ENCODE results near the gene GPR34. TPM values are rescaled to one million over a fixed set of nuclear protein-coding genes. Genes with fewer than 3 reads are reported as not detected.

The GPR34 gene
- total and polyA plus RNA-seq, 4 donors: 1.7 to 9.0 (median 4.3) TPM

DNA sequence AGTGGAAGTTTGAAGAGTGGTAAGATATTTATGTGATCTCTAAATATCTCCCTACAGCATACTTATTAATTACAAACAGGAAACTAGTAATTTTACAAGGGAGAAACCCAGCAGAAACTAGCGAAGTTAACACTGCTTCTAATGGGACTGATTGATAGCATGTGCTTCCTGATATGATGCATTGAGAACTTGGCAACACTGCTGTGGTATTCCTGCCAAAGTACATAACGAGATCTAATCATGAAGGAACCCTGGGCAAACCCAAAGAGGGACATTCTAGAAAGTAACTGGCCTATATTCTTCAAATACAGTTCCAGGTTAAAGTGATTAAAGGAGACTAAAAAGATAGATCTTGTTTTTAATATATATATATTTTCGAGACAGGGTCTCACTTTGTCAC, 4.6 kb upstream of the GPR34 start:
- Histone ChIP-seq H3K27ac (ENCODE audit: low read depth in 1 of 2, low read length in 2 of 2) (no peak overlapping the region), H3K9me3 (ENCODE audit: control insufficient read depth in 4 of 4, low read length in 3 of 4) (no peaks in the 10 kb centered on the region), H3K9ac (ENCODE audit: low read depth in 1 of 2, low read length in 2 of 2) (no peak overlapping the region), H3K27me3 (ENCODE audit: control insufficient read depth in 4 of 4, insufficient read depth in 4 of 4, low read length in 3 of 4) (peaks cover 0 to 4% (median 0%) of the 10 kb centered on the region in 4 donors), H3K36me3 (ENCODE audit: control insufficient read depth in 4 of 4, insufficient read depth in 3 of 4, low read depth in 1 of 4, low read length in 3 of 4) (no peaks in the 10 kb centered on the region), H3K4me1 (ENCODE audit: control insufficient read depth in 4 of 4, insufficient read depth in 4 of 4, low read length in 3 of 4) (no peaks in the 10 kb centered on the region), H3K4me3 (ENCODE audit: low read depth in 1 of 3, low read length in 3 of 3) (no peak overlapping the region)
- DNase-seq (ENCODE audit: low spot score): no peak
- TF ChIP-seq SP1 (IDR thresholded peaks at IDR 0.05) (no peak), EGR1 (IDR thresholded peaks at IDR 0.05; ENCODE audit: low read depth in 2 of 2) (no peak), HNF4A (conservative IDR thresholded peaks at IDR 0.05) (no peak), HNF4G (IDR thresholded peaks at IDR 0.05) (no peak), YY1 (IDR thresholded peaks at IDR 0.05) (no peak), NR2F2 (IDR thresholded peaks at IDR 0.05) (no peak), RXRA (IDR thresholded peaks at IDR 0.05) (no peak), FOXA2 (IDR thresholded peaks at IDR 0.05) (peak; percentile 75), JUND (IDR thresholded peaks at IDR 0.05) (no peak), RAD21 (IDR thresholded peaks at IDR 0.05) (no peak), FOXA1 (IDR thresholded peaks at IDR 0.05) (peak; percentile 49), TAF1 (conservative IDR thresholded peaks at IDR 0.05) (no peak), GABPA (IDR thresholded peaks at IDR 0.05 in 1 of 2, conservative IDR thresholded peaks at IDR 0.05 in 1 of 2) (no peak)
- TF ChIP-seq, protein P1, sequence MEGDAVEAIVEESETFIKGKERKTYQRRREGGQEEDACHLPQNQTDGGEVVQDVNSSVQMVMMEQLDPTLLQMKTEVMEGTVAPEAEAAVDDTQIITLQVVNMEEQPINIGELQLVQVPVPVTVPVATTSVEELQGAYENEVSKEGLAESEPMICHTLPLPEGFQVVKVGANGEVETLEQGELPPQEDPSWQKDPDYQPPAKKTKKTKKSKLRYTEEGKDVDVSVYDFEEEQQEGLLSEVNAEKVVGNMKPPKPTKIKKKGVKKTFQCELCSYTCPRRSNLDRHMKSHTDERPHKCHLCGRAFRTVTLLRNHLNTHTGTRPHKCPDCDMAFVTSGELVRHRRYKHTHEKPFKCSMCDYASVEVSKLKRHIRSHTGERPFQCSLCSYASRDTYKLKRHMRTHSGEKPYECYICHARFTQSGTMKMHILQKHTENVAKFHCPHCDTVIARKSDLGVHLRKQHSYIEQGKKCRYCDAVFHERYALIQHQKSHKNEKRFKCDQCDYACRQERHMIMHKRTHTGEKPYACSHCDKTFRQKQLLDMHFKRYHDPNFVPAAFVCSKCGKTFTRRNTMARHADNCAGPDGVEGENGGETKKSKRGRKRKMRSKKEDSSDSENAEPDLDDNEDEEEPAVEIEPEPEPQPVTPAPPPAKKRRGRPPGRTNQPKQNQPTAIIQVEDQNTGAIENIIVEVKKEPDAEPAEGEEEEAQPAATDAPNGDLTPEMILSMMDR (IDR thresholded peaks at IDR 0.05; ENCODE audit: low read depth, low read length, missing input control): no peak
- TF ChIP-seq, protein P2, sequence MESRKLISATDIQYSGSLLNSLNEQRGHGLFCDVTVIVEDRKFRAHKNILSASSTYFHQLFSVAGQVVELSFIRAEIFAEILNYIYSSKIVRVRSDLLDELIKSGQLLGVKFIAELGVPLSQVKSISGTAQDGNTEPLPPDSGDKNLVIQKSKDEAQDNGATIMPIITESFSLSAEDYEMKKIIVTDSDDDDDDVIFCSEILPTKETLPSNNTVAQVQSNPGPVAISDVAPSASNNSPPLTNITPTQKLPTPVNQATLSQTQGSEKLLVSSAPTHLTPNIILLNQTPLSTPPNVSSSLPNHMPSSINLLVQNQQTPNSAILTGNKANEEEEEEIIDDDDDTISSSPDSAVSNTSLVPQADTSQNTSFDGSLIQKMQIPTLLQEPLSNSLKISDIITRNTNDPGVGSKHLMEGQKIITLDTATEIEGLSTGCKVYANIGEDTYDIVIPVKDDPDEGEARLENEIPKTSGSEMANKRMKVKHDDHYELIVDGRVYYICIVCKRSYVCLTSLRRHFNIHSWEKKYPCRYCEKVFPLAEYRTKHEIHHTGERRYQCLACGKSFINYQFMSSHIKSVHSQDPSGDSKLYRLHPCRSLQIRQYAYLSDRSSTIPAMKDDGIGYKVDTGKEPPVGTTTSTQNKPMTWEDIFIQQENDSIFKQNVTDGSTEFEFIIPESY (IDR thresholded peaks at IDR 0.05): no peak
- TF ChIP-seq, protein P3, sequence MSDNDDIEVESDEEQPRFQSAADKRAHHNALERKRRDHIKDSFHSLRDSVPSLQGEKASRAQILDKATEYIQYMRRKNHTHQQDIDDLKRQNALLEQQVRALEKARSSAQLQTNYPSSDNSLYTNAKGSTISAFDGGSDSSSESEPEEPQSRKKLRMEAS (IDR thresholded peaks at IDR 0.05): peak; percentile 18
- TF ChIP-seq, protein P4, sequence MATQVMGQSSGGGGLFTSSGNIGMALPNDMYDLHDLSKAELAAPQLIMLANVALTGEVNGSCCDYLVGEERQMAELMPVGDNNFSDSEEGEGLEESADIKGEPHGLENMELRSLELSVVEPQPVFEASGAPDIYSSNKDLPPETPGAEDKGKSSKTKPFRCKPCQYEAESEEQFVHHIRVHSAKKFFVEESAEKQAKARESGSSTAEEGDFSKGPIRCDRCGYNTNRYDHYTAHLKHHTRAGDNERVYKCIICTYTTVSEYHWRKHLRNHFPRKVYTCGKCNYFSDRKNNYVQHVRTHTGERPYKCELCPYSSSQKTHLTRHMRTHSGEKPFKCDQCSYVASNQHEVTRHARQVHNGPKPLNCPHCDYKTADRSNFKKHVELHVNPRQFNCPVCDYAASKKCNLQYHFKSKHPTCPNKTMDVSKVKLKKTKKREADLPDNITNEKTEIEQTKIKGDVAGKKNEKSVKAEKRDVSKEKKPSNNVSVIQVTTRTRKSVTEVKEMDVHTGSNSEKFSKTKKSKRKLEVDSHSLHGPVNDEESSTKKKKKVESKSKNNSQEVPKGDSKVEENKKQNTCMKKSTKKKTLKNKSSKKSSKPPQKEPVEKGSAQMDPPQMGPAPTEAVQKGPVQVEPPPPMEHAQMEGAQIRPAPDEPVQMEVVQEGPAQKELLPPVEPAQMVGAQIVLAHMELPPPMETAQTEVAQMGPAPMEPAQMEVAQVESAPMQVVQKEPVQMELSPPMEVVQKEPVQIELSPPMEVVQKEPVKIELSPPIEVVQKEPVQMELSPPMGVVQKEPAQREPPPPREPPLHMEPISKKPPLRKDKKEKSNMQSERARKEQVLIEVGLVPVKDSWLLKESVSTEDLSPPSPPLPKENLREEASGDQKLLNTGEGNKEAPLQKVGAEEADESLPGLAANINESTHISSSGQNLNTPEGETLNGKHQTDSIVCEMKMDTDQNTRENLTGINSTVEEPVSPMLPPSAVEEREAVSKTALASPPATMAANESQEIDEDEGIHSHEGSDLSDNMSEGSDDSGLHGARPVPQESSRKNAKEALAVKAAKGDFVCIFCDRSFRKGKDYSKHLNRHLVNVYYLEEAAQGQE (IDR thresholded peaks at IDR 0.05): no peak
- TF ChIP-seq, protein P5, sequence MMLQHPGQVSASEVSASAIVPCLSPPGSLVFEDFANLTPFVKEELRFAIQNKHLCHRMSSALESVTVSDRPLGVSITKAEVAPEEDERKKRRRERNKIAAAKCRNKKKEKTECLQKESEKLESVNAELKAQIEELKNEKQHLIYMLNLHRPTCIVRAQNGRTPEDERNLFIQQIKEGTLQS (IDR thresholded peaks at IDR 0.05): no peak
- 29% methylated on average over 3 of the region's 3 CpGs for WGBS

Measured in liver (tissue), 9 donors.